ENCODE results near the gene LSAMP. TPM values are rescaled to one million over a fixed set of nuclear protein-coding genes. Genes with fewer than 3 reads are reported as not detected.

Gene LSAMP
- total RNA-seq, 1 donor from 2014 or later = 18.0 TPM

GRCh38 chr3:116007000-116007399 is 438.3 kb downstream of the LSAMP start:
- no peaks in the 10 kb centered on the region for H4K20me1 ChIP-seq (ENCODE audit: low read depth)
- DNase-seq (ENCODE audit: low spot score) = no peak
- H3F3A ChIP-seq (ENCODE audit: low read depth) = no peaks in the 10 kb centered on the region
- H3K27me3 Mint-ChIP-seq (ENCODE audit: insufficient read depth, low read depth) = no peaks in the 10 kb centered on the region
- no peak overlapping the region for H3K27ac ChIP-seq
- no peaks in the 10 kb centered on the region for H3K27me3 ChIP-seq
- no peaks in the 10 kb centered on the region for H3K79me2 ChIP-seq (ENCODE audit: low read depth)
- no peak overlapping the region for H2AFZ ChIP-seq (replicated peaks)
- H3K4me3 Mint-ChIP-seq = no peak overlapping the region
- peaks cover 14% of the 10 kb centered on the region for H3K4me1 Mint-ChIP-seq
- no peak overlapping the region for H3K9ac ChIP-seq
- H3K4me1 ChIP-seq = no peaks in the 10 kb centered on the region
- no peak for TF ChIP-seq CTCF (IDR thresholded peaks at IDR 0.05)
- no peak for TF ChIP-seq EZH2phosphoT487 (IDR thresholded peaks at IDR 0.05)
- no peak for TF ChIP-seq EZH2 (IDR thresholded peaks at IDR 0.05)
- no peaks in the 10 kb centered on the region for H3K36me3 ChIP-seq
- H3K9me3 Mint-ChIP-seq = no peaks in the 10 kb centered on the region
- no peaks in the 10 kb centered on the region for H3K36me3 Mint-ChIP-seq
- H3K9me3 ChIP-seq (ENCODE audit: low read depth) = no peaks in the 10 kb centered on the region
- H3K27ac Mint-ChIP-seq = no peak overlapping the region
- no peak overlapping the region for H3K4me3 ChIP-seq
- H3K4me2 ChIP-seq = no peak overlapping the region

GRCh38 chr3:116005404-116005803 is 439.9 kb downstream of the LSAMP start:
- Mint-ChIP-seq H3K27ac (peak overlapping the region; percentile 10), H3K9me3 (no peaks in the 10 kb centered on the region), H3K4me1 (peaks cover 21% of the 10 kb centered on the region), H3K36me3 (no peaks in the 10 kb centered on the region), H3K27me3 (ENCODE audit: insufficient read depth, low read depth) (no peaks in the 10 kb centered on the region), H3K4me3 (no peak overlapping the region)
- DNase-seq (ENCODE audit: low spot score) = no peak
- Histone ChIP-seq H3K4me1 (no peaks in the 10 kb centered on the region), H2AFZ (replicated peaks) (no peak overlapping the region), H3K79me2 (ENCODE audit: low read depth) (no peaks in the 10 kb centered on the region), H3K27me3 (no peaks in the 10 kb centered on the region), H3K9ac (no peak overlapping the region), H3F3A (ENCODE audit: low read depth) (no peaks in the 10 kb centered on the region), H3K4me2 (no peak overlapping the region), H3K9me3 (ENCODE audit: low read depth) (no peaks in the 10 kb centered on the region), H3K27ac (no peak overlapping the region), H4K20me1 (ENCODE audit: low read depth) (no peaks in the 10 kb centered on the region), H3K4me3 (no peak overlapping the region), H3K36me3 (no peaks in the 10 kb centered on the region)
- TF ChIP-seq EZH2phosphoT487 (IDR thresholded peaks at IDR 0.05) = no peak
- TF ChIP-seq CTCF (IDR thresholded peaks at IDR 0.05) = no peak
- TF ChIP-seq EZH2 (IDR thresholded peaks at IDR 0.05) = no peak

GRCh38 chr3:116002235-116002634 is 443.1 kb downstream of the LSAMP start:
- Histone ChIP-seq H4K20me1 (ENCODE audit: low read depth) (no peaks in the 10 kb centered on the region), H2AFZ (replicated peaks) (no peak overlapping the region), H3K4me1 (peaks cover 14% of the 10 kb centered on the region), H3K9me3 (ENCODE audit: low read depth) (no peaks in the 10 kb centered on the region), H3K4me2 (no peak overlapping the region), H3K27ac (no peak overlapping the region), H3K9ac (no peak overlapping the region), H3K36me3 (no peaks in the 10 kb centered on the region), H3K79me2 (ENCODE audit: low read depth) (no peaks in the 10 kb centered on the region), H3F3A (ENCODE audit: low read depth) (no peaks in the 10 kb centered on the region), H3K4me3 (no peak overlapping the region), H3K27me3 (no peaks in the 10 kb centered on the region)
- TF ChIP-seq EZH2 (IDR thresholded peaks at IDR 0.05) = no peak
- no peak for TF ChIP-seq CTCF (IDR thresholded peaks at IDR 0.05)
- TF ChIP-seq EZH2phosphoT487 (IDR thresholded peaks at IDR 0.05) = no peak
- Mint-ChIP-seq H3K4me1 (peaks cover 36% of the 10 kb centered on the region), H3K9me3 (peaks cover 2% of the 10 kb centered on the region), H3K4me3 (no peak overlapping the region), H3K27me3 (ENCODE audit: insufficient read depth, low read depth) (no peaks in the 10 kb centered on the region), H3K36me3 (peaks cover 2% of the 10 kb centered on the region), H3K27ac (no peak overlapping the region)
- no peak for DNase-seq (ENCODE audit: low spot score)

Data from neural progenitor cell (in vitro differentiated cells).